ENCODE measurements around the gene DEFB126. TPM values are rescaled to one million over a fixed set of nuclear protein-coding genes. Genes with fewer than 3 reads are reported as not detected.

DEFB126 gene
- total RNA-seq, 1 donor from 2014 or later: not detected

DNA sequence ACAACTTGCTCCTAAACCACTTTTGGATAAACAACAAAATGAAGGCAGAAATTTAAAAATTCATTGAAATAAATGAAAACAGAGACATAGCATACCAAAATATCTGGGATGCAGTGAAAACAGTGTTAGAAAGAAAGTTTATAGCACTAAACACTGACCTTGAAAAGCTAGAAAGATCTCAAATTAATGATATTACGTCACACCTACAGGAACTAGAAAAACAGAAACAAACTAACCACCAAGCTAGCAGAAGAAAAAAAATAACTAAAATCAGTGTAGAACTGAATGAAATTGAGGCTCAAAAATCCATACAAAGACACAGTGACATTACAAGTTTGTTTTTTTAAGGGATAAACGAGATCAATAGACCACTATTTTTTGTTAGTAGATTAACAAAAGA lies 41.9 kb downstream of the DEFB126 start:
- Mint-ChIP-seq H3K4me1 (ENCODE audit: unreplicated experiment) (no peaks in the 10 kb centered on the region), H3K4me3 (ENCODE audit: unreplicated experiment) (no peak overlapping the region), H3K27ac (ENCODE audit: unreplicated experiment) (no peak overlapping the region), H3K36me3 (ENCODE audit: low read depth, unreplicated experiment) (no peaks in the 10 kb centered on the region), H3K9me3 (ENCODE audit: unreplicated experiment) (no peaks in the 10 kb centered on the region), H3K27me3 (ENCODE audit: unreplicated experiment) (no peaks in the 10 kb centered on the region)
- TF ChIP-seq, protein P1, sequence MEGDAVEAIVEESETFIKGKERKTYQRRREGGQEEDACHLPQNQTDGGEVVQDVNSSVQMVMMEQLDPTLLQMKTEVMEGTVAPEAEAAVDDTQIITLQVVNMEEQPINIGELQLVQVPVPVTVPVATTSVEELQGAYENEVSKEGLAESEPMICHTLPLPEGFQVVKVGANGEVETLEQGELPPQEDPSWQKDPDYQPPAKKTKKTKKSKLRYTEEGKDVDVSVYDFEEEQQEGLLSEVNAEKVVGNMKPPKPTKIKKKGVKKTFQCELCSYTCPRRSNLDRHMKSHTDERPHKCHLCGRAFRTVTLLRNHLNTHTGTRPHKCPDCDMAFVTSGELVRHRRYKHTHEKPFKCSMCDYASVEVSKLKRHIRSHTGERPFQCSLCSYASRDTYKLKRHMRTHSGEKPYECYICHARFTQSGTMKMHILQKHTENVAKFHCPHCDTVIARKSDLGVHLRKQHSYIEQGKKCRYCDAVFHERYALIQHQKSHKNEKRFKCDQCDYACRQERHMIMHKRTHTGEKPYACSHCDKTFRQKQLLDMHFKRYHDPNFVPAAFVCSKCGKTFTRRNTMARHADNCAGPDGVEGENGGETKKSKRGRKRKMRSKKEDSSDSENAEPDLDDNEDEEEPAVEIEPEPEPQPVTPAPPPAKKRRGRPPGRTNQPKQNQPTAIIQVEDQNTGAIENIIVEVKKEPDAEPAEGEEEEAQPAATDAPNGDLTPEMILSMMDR (IDR thresholded peaks at IDR 0.05; ENCODE audit: unreplicated experiment): no peak
- no peak for DNase-seq (ENCODE audit: low spot score)

DNA sequence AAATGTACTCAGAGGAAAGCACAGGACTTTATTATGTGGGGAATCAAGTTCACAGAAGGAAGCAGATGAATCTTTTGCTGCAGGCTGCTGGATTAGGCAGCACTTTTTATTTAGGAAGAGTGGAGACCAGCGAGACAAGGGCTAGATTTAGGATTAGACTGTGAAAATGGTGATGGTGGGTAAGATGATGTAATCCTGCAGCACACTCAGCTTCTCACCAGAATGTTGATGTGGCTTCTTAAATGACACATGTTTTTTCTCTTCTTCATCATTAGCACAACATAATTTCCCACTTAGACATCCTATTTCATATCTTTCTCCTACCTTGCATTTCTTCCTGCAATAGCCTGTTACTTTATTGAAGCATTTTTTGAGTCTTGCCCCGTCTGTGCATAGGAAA lies 45.3 kb downstream of the DEFB126 start:
- Mint-ChIP-seq H3K27ac (ENCODE audit: unreplicated experiment) (no peak overlapping the region), H3K4me1 (ENCODE audit: unreplicated experiment) (peaks cover 2% of the 10 kb centered on the region), H3K36me3 (ENCODE audit: low read depth, unreplicated experiment) (peaks cover 2% of the 10 kb centered on the region), H3K9me3 (ENCODE audit: unreplicated experiment) (no peaks in the 10 kb centered on the region), H3K4me3 (ENCODE audit: unreplicated experiment) (no peak overlapping the region), H3K27me3 (ENCODE audit: unreplicated experiment) (peaks cover 2% of the 10 kb centered on the region)
- TF ChIP-seq, protein P1 (IDR thresholded peaks at IDR 0.05; ENCODE audit: unreplicated experiment): no peak
- DNase-seq (ENCODE audit: low spot score): no peak

DNA sequence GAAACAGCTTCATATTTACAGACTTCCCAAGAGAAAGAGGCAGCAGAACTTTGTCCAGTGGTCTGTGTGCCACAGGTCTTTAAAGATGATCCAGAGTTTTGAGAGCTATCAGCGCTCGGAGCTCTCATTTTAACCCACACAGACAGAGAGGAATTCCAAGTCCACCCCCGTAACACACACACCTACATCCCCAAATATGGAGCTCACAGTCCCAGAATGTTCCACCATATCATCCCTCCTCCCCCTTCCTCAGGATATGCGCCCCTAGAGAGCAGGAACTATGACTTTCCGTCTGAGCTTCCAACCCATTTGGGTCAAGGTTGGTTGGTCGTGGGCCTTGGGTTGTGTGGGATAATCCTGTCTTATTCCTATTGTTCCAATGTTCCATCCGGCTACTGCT lies 47.2 kb downstream of the DEFB126 start, which contains the start of gene DEFB128:
Gene DEFB128, minus strand, starts transcription at position 101 of the 400 bp plus-strand sequence. Its CDS starts 88 bp downstream, at position 13.
- Mint-ChIP-seq H3K27ac (ENCODE audit: unreplicated experiment) (no peak within 1 kb of the TSS), H3K9me3 (ENCODE audit: unreplicated experiment) (no peaks in the 10 kb centered on the region), H3K27me3 (ENCODE audit: unreplicated experiment) (peaks cover 2% of the 10 kb centered on the region), H3K4me3 (ENCODE audit: unreplicated experiment) (no peak within 1 kb of the TSS), H3K4me1 (ENCODE audit: unreplicated experiment) (peaks cover 2% of the 10 kb centered on the region), H3K36me3 (ENCODE audit: low read depth, unreplicated experiment) (peaks cover 2% of the 10 kb centered on the region)
- DNase-seq (ENCODE audit: low spot score): no peak
- TF ChIP-seq, protein P1 (IDR thresholded peaks at IDR 0.05; ENCODE audit: unreplicated experiment): no peak

Other genes starting within 250 kb of the DEFB126 start
- not detected for gene DEFB125, start 54.9 kb upstream of the DEFB126 start, total RNA-seq (ENCODE audit: unreplicated experiment)
- gene DEFB127, start 14.9 kb downstream of the DEFB126 start, total RNA-seq (ENCODE audit: unreplicated experiment): not detected
- gene DEFB128, start 47.1 kb downstream of the DEFB126 start, total RNA-seq (ENCODE audit: unreplicated experiment): not detected
- gene DEFB129, start 84.7 kb downstream of the DEFB126 start, total RNA-seq (ENCODE audit: unreplicated experiment): not detected
- gene DEFB132, start 115.1 kb downstream of the DEFB126 start, total RNA-seq (ENCODE audit: unreplicated experiment): not detected
- gene C20orf96, start 148.2 kb downstream of the DEFB126 start, total RNA-seq (ENCODE audit: unreplicated experiment): 27.5 TPM
- gene ZCCHC3, start 155.0 kb downstream of the DEFB126 start, total RNA-seq (ENCODE audit: unreplicated experiment): 40.0 TPM
- gene SOX12, start 183.0 kb downstream of the DEFB126 start, total RNA-seq (ENCODE audit: unreplicated experiment): 64.7 TPM
- 43.2 TPM for gene NRSN2, start 204.5 kb downstream of the DEFB126 start, total RNA-seq (ENCODE audit: unreplicated experiment)
- gene TRIB3, start 238.2 kb downstream of the DEFB126 start, total RNA-seq (ENCODE audit: unreplicated experiment): 24.2 TPM

Data from endothelial cell (in vitro differentiated cells).